Stimulated activated CD8-positive, alpha-beta memory T cell treated with anti-CD3 and anti-CD28 coated beads, Interleukin-2, amount 100 ng/mL, for 1 hour (primary cell): ENCODE results near the gene NUB1.

Experiments
- DNase-seq, 2 donors: peaks; one replicate each; pipeline ENCODE4 v3.0.0-alpha.2; 2020; ENCODE audit warnings: low read depth in 2 of 2

Gene NUB1

GRCh38 chr7:151377406-151377805 lies 35.8 kb downstream of the NUB1 start:
- DNase-seq = no peak

- no peak for DNase-seq
Measured at GRCh38 chr7:151378011-151378410, 36.4 kb downstream of the NUB1 start.

- DNase-seq = no peak
Measured at GRCh38 chr7:151378496-151379192, 37.0 kb downstream of the NUB1 start.

- DNase-seq = no peak
Measured at GRCh38 chr7:151379193-151379520, 37.5 kb downstream of the NUB1 start.

GRCh38 chr7:151379534-151380198 lies 38.1 kb downstream of the NUB1 start:
- DNase-seq = no peak

GRCh38 chr7:151380199-151381097 lies 38.8 kb downstream of the NUB1 start:
- DNase-seq = no peak

- DNase-seq = no peak
Measured at GRCh38 chr7:151381098-151381347, 39.4 kb downstream of the NUB1 start.

GRCh38 chr7:151381348-151382078 lies 39.9 kb downstream of the NUB1 start:
- peak in 1 of 2 donors; percentile 22 for DNase-seq

GRCh38 chr7:151382079-151382885 lies 40.7 kb downstream of the NUB1 start:
- DNase-seq = no peak

GRCh38 chr7:151383638-151384351 lies 42.2 kb downstream of the NUB1 start:
- DNase-seq = no peak

GRCh38 chr7:151384352-151384697 lies 42.7 kb downstream of the NUB1 start:
- no peak for DNase-seq

- DNase-seq = no peak
Measured at GRCh38 chr7:151384776-151385625, 43.4 kb downstream of the NUB1 start.

- DNase-seq = no peak
Measured at GRCh38 chr7:151385626-151386300, 44.2 kb downstream of the NUB1 start.

GRCh38 chr7:151386301-151387160 lies 44.9 kb downstream of the NUB1 start:
- DNase-seq = no peak

GRCh38 chr7:151387161-151388006 lies 45.8 kb downstream of the NUB1 start:
- no peak for DNase-seq

GRCh38 chr7:151388007-151388297 lies 46.3 kb downstream of the NUB1 start:
- no peak for DNase-seq

GRCh38 chr7:151388430-151388829 lies 46.8 kb downstream of the NUB1 start:
- DNase-seq = no peak
